GM10266 (cell line): Measurements from ENCODE around the gene BBS4.

ENCODE experiments used
- DNase-seq: peaks from one replicate; pipeline ENCODE4 v3.0.0; 2012; ENCODE audit errors: extremely low spot score
- TF ChIP-seq, protein P1 (sequence below): IDR thresholded peaks from 2 replicates; pipeline ENCODE4 v1.5.1; 2012; ENCODE audit warnings: mild to moderate bottlenecking, low read depth; ENCODE audit not compliant: control insufficient read depth, insufficient read depth; ENCODE audit errors: missing control alignments

The BBS4 gene

DNA sequence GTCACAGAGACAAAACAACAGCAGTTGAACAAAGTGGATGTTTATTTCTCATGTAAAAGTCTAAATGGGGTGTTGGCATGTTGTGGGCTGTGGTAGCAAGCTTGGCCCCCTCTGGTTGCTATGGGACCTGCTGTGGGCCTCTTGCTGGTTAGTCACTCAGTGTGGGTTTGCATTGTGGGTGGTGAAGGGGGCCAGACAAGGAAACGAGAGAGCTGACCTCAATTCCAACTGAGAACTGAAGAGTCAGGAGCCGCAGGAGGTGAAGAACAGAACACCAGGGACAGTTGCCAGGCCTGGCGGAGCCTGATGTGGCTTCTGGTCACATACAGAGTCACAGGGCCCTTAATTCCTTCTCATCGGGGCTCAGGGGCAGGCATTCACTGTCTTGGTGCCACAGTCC lies 99.4 kb downstream of the BBS4 start:
- DNase-seq = no peak
- TF ChIP-seq, protein P1, sequence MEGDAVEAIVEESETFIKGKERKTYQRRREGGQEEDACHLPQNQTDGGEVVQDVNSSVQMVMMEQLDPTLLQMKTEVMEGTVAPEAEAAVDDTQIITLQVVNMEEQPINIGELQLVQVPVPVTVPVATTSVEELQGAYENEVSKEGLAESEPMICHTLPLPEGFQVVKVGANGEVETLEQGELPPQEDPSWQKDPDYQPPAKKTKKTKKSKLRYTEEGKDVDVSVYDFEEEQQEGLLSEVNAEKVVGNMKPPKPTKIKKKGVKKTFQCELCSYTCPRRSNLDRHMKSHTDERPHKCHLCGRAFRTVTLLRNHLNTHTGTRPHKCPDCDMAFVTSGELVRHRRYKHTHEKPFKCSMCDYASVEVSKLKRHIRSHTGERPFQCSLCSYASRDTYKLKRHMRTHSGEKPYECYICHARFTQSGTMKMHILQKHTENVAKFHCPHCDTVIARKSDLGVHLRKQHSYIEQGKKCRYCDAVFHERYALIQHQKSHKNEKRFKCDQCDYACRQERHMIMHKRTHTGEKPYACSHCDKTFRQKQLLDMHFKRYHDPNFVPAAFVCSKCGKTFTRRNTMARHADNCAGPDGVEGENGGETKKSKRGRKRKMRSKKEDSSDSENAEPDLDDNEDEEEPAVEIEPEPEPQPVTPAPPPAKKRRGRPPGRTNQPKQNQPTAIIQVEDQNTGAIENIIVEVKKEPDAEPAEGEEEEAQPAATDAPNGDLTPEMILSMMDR = no peak

DNA sequence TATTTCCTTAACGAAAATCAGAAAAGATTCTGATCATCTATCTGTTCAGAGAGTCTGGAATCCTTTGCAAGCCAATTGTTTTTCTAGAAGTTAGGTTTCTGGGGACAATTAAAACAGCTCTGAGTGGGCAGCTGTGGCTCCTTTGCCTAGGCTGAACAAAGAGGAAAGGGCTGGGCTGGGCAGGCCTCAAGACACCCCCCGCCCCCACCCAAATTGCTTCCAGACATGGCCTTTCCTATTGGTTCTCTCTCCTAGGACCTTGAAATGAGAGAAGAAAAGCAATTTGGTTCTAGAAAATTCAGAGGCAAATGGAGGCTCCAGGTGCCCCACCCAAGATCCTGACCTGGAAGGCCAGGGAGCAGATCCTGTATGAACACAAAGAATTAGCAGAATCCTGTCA lies 99.8 kb downstream of the BBS4 start:
- no peak for DNase-seq
- TF ChIP-seq, protein P1 = no peak

DNA sequence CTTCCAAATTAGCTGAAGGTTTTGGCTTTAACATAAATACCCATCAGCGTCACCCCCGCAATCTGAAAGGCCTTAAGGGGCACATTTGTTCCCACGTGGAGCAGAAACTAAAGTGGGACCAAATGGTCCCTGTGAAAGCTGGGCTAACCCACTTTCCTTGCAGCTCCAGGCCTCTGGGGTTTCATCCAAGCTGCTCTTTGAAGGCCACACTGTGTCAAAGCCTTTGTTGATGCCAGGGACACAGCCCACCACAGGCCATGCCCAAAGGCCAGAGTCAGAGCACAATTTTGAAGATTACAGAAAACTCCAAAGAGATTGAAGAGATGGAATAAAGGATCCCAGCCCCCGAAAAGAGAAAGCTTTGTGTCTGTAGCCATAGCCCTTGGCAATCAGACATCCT lies 100.2 kb downstream of the BBS4 start:
- DNase-seq = no peak

DNA sequence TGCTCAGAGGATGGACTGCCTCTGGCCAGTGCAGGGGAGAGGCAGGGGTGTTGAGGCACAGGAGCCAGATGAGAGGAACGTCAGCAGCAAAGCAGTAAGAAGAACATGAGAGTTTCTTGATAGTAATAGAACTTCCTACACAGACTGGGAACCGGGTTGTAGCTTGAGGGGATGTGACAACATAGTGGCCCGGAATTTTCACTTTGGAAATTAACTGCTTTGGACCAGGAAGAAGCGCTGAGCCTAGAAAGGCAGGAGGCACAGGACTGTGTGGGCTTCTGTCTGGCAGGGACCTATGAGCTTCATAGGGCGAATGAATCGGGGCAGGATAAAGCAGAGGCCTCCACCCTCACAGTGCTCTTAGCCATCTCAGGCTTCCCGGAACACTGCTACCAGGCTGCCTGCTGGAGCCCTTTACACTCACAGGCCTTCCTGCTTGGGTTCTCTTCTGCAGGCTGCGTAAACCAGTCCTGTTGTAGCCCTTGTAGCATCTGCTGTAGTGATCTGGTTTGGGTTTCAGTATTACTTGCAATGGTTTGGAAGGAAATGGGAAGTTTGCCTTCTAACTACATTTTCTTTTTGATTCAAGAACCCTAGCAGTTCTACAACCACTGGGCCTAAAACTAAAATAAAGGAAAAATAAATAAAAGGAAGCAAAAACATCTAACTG lies 100.8 kb downstream of the BBS4 start:
- TF ChIP-seq, protein P1 = no peak
- no peak for DNase-seq

More for the DNA sequence above, 100.2 kb downstream of the BBS4 start:
- TF ChIP-seq, protein P1 = no peak

DNA sequence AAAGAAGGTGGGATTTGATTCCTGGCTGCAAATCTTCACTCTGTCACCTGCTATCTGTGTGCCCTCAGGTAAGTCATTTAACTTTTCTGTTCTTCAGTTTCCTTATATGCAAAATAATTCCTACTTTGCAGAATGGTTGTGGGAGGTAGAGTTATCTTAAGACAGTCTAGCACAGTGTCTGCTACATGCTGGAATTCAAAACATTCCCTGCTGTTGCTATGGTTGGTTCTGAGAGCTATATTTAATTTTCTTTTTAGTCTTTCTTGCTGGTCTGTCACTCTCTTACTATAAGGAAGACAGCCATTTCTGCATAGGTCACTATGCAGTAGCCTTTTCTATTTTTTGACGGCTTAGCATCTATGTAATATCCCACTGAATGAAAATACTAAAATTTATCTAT lies 101.5 kb downstream of the BBS4 start:
- TF ChIP-seq, protein P1 = no peak
- DNase-seq = no peak
